ENCODE results near the gene MAF. TPM values are rescaled to one million over a fixed set of nuclear protein-coding genes. Genes with fewer than 3 reads are reported as not detected.
A peak's percentile ranks its signal among the peaks of the same experiment; 100 is the strongest.

Gene MAF
- total RNA-seq, 1 experiment from 2014 or later = 4.9 TPM

DNA sequence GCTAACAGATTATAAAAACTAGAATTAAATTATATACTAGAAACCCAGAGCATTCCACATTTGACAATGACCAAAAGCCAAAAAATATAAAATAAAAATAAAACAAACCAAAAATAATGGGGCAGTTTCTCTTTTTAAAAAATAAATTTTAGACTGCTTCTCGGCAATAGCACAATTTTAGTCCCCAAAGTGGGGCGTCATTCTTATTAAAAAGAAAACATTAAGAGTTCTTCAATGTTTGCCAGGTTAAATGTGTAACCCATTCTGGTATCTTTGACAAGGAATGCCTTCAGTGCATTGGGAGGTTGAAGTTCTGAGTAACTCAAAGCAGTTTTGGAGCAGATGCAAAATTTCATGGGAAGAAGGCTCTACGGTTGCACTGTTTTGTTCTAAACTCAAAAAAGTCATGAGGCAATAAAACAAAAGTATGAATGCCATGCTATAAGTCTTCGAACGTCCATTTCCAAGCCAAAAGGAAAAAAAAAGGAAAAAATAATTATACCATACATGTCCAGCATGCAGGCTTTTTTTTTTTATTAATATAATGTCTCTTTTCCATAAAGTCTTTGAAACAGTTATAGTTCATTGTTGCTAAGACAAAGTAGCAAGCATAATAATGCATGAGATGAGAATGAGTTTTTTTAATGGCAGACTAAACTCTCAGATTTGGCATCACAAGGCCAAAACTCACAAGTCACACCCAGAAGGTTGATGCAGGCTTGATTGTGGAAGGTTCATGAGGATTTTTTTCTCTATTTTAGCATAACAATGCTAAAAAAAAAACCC lies 3.1 kb downstream of the MAF start:
- Histone ChIP-seq H3K9ac (ENCODE audit: extremely low read depth, insufficient read length, low read length) (no peak overlapping the region), H3K9me3 (ENCODE audit: control insufficient read depth, low read depth, low read length) (no peaks in the 10 kb centered on the region), H3K27me3 (ENCODE audit: insufficient read depth, low read length) (no peaks in the 10 kb centered on the region; the same call in 1 of the 2 replicates)

More for the DNA sequence above, 3.1 kb downstream of the MAF start:
- no peak overlapping the region for H2AK5ac ChIP-seq (ENCODE audit: insufficient read length, low read length)
- H3K27ac ChIP-seq (ENCODE audit: insufficient read length, low read depth, low read length) = no peak overlapping the region
- no peak overlapping the region for H2BK5ac ChIP-seq (ENCODE audit: insufficient read length, low read length)
- H3K14ac ChIP-seq (ENCODE audit: insufficient read depth, low read length) = no peak overlapping the region
- peak overlapping the region; percentile 40 for H3K4me2 ChIP-seq (ENCODE audit: insufficient read depth, insufficient read length, low read length)
- Mint-ChIP-seq H3K36me3 (ENCODE audit: insufficient read depth in 1 of 3, low read depth in 3 of 3) (no peaks in the 10 kb centered on the region; a peak in 2 of 7 replicates), H3K9me3 (no peaks in the 10 kb centered on the region), H3K27me3 (ENCODE audit: low read depth) (peaks cover 20% of the 10 kb centered on the region), H3K4me3 (peak overlapping the region; percentile 75 to 83), H3K27ac (no peak overlapping the region), H3K4me1 (peaks cover 37 to 51% of the 10 kb centered on the region in 2 experiments)
- H4K5ac ChIP-seq (ENCODE audit: insufficient read length, low read depth, low read length) = no peak overlapping the region
- H3T11ph ChIP-seq (ENCODE audit: low read length) = no peak overlapping the region
- H2BK12ac ChIP-seq (ENCODE audit: insufficient read length, low read depth, low read length) = no peak overlapping the region
- H3K79me1 ChIP-seq (ENCODE audit: insufficient read depth, low read depth, low read length, poor library complexity, severe bottlenecking) = no peaks in the 10 kb centered on the region
- H2AFZ ChIP-seq (ENCODE audit: low read length) = no peak overlapping the region
- no peak overlapping the region for H3K4ac ChIP-seq (ENCODE audit: low read depth, low read length)
- H4K8ac ChIP-seq (replicated peaks; ENCODE audit: insufficient read length, low read depth, low read length) = no peak overlapping the region
- no peak overlapping the region for H3K56ac ChIP-seq (ENCODE audit: insufficient read length, low read depth, low read length)
- no peak overlapping the region for H4K91ac ChIP-seq (ENCODE audit: insufficient read length, low read depth, low read length)
- no peak for TF ChIP-seq CTCF (conservative IDR thresholded peaks at IDR 0.05)
- H3K18ac ChIP-seq (ENCODE audit: insufficient read length, low read depth, low read length) = no peak overlapping the region
- H3K79me2 ChIP-seq (ENCODE audit: insufficient read depth, low read length) = no peaks in the 10 kb centered on the region
- H2BK15ac ChIP-seq (ENCODE audit: low read depth, low read length) = no peak overlapping the region
- no peak overlapping the region for H2BK20ac ChIP-seq (ENCODE audit: low read depth, low read length, poor library complexity, severe bottlenecking)
- H2BK120ac ChIP-seq (ENCODE audit: low read depth, low read length, poor library complexity, severe bottlenecking) = no peak overlapping the region
- peaks cover 3% of the 10 kb centered on the region for H4K20me1 ChIP-seq (ENCODE audit: control insufficient read depth, insufficient read depth, insufficient read length)
- no CpG with 5 or more reads among the region's 5 CpGs for WGBS (ENCODE audit: extremely low coverage, insufficient read length, low lambda C conversion rate)
- no peak overlapping the region for H3K23ac ChIP-seq (ENCODE audit: insufficient read length, low read depth, low read length)
- H3K23me2 ChIP-seq (ENCODE audit: insufficient read length, low read depth, low read length, poor library complexity, severe bottlenecking) = peaks cover 20% of the 10 kb centered on the region
- no peak for DNase-seq
- peaks cover under 1% of the 10 kb centered on the region; the same call in 1 of the 2 replicates for H3K4me1 ChIP-seq (ENCODE audit: insufficient read depth, low read length)
